ENCODE measurements around the gene CD37.
A peak's percentile ranks its signal among the peaks of the same experiment; 100 is the strongest.
"Not testable (repeated sequence)": the region's sequence is repeated elsewhere in the genome, so short reads cannot be mapped to it uniquely, and the experiment has no call there.

The CD37 gene

GRCh38 chr19:49331616-49332055 lies 3.6 kb upstream of the CD37 start:
- DNase-seq = no peak

- DNase-seq = not testable (repeated sequence)
These were observed 2.4 kb upstream of the CD37 start for GRCh38 chr19:49332691-49333417.

GRCh38 chr19:49333418-49333805 lies 1.8 kb upstream of the CD37 start:
- no peak for DNase-seq

- DNase-seq = no peak
These were observed 1.4 kb upstream of the CD37 start for GRCh38 chr19:49333811-49334288.

- DNase-seq = no peak
These were observed 727 bp downstream of the CD37 start for GRCh38 chr19:49335784-49336481.

GRCh38 chr19:49336482-49337266 lies 1.5 kb downstream of the CD37 start:
- DNase-seq = no peak

GRCh38 chr19:49337267-49338022 lies 2.2 kb downstream of the CD37 start:
- no peak for DNase-seq

GRCh38 chr19:49338023-49338677 lies 2.9 kb downstream of the CD37 start:
- no peak for DNase-seq

GRCh38 chr19:49338691-49339300 lies 3.6 kb downstream of the CD37 start:
- DNase-seq = no peak

- DNase-seq = no peak
These were observed 4.3 kb downstream of the CD37 start for GRCh38 chr19:49339301-49340068.

GRCh38 chr19:49340069-49340864 lies 5.1 kb downstream of the CD37 start:
- no peak for DNase-seq

GRCh38 chr19:49340865-49341718 lies 5.9 kb downstream of the CD37 start:
- no peak for DNase-seq

GRCh38 chr19:49342291-49342721 lies 7.1 kb downstream of the CD37 start:
- DNase-seq = no peak

GRCh38 chr19:49343123-49343522 lies 7.9 kb downstream of the CD37 start:
- no peak for DNase-seq

- DNase-seq = no peak
These were observed 9.6 kb downstream of the CD37 start for GRCh38 chr19:49344505-49345423.

GRCh38 chr19:49347191-49347590 lies 12.0 kb downstream of the CD37 start:
- no peak for DNase-seq

GRCh38 chr19:49347835-49348234 lies 12.6 kb downstream of the CD37 start:
- DNase-seq = peak; percentile 55

Data from 8988T (cell line).